Measurements from ENCODE around the gene TMEM187.

DNA sequence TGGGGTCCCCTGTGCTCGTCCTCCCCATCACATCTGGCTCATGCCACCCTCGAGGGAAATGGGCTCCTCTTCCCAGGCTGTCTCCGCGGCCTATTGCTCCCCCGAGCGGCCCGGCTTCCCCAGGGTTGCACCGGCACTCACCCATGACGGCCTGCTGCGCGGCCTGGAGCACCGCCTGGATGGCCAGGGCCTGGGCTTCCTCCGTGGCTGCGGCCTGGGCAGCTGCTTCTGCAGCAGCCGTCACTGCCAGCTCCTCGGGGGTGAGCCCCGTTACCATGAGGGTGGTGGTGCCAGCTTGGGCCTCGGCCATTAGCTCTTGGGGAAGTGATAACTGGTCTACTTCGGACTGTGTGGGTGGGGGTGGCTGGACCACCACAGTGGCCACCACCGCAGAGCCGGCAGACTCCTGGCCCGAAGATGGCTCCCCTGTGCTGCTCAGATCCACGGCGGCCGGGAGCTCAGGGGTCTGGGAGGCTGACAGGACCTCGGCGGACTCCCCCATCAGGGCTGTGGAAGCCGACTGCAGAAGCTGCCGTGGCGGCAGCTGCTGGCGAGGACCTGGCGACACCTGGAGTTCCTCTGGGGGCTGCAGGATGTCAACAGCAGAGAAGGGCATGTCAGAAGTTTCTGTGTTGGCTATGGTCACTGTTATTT lies 20.1 kb upstream of the TMEM187 start:
- TF ChIP-seq CTCF (IDR thresholded peaks at IDR 0.05): no peak
- TF ChIP-seq EZH2 (IDR thresholded peaks at IDR 0.05; ENCODE audit: borderline replicate concordance, insufficient read depth, low read depth, low read length, poor library complexity, severe bottlenecking): no peak
